WI38 (cell line): ENCODE data around the gene VPS4A.

Experiments
- H3K4me3 ChIP-seq: 2 replicates; pipeline ENCODE4 v1.5.1; 2011; ENCODE audit warnings: low read depth, mild to moderate bottlenecking, control low read depth, low read length
- CTCF ChIP-seq: IDR thresholded peaks from 2 replicates; pipeline ENCODE4 v1.5.1; 2012; ENCODE audit warnings: low read depth, mild to moderate bottlenecking, control low read depth, low read length

Gene VPS4A

GRCh38 chr16:69307091-69307490, 4.1 kb upstream of the VPS4A start:
- no peak for TF ChIP-seq CTCF

GRCh38 chr16:69307856-69308255, 3.3 kb upstream of the VPS4A start:
- H3K4me3 ChIP-seq: no peak overlapping the region
- no peak for TF ChIP-seq CTCF

More at GRCh38 chr16:69307091-69307490, 4.1 kb upstream of the VPS4A start:
- H3K4me3 ChIP-seq: no peak overlapping the region

GRCh38 chr16:69309316-69309715, 1.8 kb upstream of the VPS4A start:
- H3K4me3 ChIP-seq: no peak overlapping the region
- TF ChIP-seq CTCF: no peak

- peak overlapping the region; percentile 85 for H3K4me3 ChIP-seq
- no peak for TF ChIP-seq CTCF
These were observed 610 bp downstream of the VPS4A start for GRCh38 chr16:69311533-69312387.

GRCh38 chr16:69313469-69313868, 2.3 kb downstream of the VPS4A start:
- TF ChIP-seq CTCF: no peak
- no peak overlapping the region for H3K4me3 ChIP-seq

- no peak for TF ChIP-seq CTCF
- H3K4me3 ChIP-seq: no peak overlapping the region
These were observed 3.4 kb downstream of the VPS4A start for GRCh38 chr16:69314534-69314933.

- no peak overlapping the region for H3K4me3 ChIP-seq
- TF ChIP-seq CTCF: no peak
These were observed 4.5 kb downstream of the VPS4A start for GRCh38 chr16:69315486-69316311.
